HL-60 (cell line): ENCODE data around the gene CACNA1S.

Experiments
- DNase-seq, 2 experiments: peaks; one replicate each; pipeline ENCODE4 v3.0.0-alpha.2; 2010 to 2020; ENCODE audit warnings: low read depth in 1 of 2, low spot score in 1 of 2
- H3K27ac ChIP-seq: fragments of 250-450 bp; sonication (Bioruptor Pico); replicated peaks from 2 replicates; pipeline ENCODE4 v1.5.1; 2020; ENCODE audit warnings: mild to moderate bottlenecking, moderate library complexity
- H3K27me3 ChIP-seq: fragments of 250-450 bp; sonication (Bioruptor Pico); 2 replicates; pipeline ENCODE4 v1.5.1; 2021; ENCODE audit warnings: mild to moderate bottlenecking, moderate library complexity; ENCODE audit not compliant: insufficient read depth, poor library complexity, severe bottlenecking
- H3K4me3 ChIP-seq: replicated peaks from 2 replicates; pipeline ENCODE4 v1.5.1; 2011; ENCODE audit warnings: mild to moderate bottlenecking, control low read depth, low read length; ENCODE audit not compliant: insufficient read depth
- GABPA ChIP-seq: IDR thresholded peaks from 2 replicates; pipeline ENCODE4 v1.6.1; 2012; ENCODE audit warnings: low read depth
- POLR2AphosphoS5 ChIP-seq: IDR thresholded peaks from 2 replicates; pipeline ENCODE4 v1.6.1; 2012; ENCODE audit warnings: low read depth
- SPI1 ChIP-seq: IDR thresholded peaks from 2 replicates; pipeline ENCODE4 v1.6.1; 2012; ENCODE audit warnings: low read depth, mild to moderate bottlenecking, borderline replicate concordance
- long read RNA-seq: library from polyadenylated mRNA; unstranded; transcript quantifications from one replicate; pipeline ENCODE4 v2.0.0, GENCODE V29; 2020
- TF ChIP-seq, protein P1 (sequence below): IDR thresholded peaks from one replicate; pipeline ENCODE4 v1.5.1; 2011; ENCODE audit warnings: low read length, control low read depth, inconsistent platforms; ENCODE audit not compliant: insufficient read depth
- TF ChIP-seq, protein P2 (sequence below): IDR thresholded peaks from 2 replicates; pipeline ENCODE4 v1.6.1; 2012; ENCODE audit warnings: low read depth; ENCODE audit not compliant: insufficient replicate concordance

CACNA1S gene
- long read RNA-seq, result 0 reads

DNA sequence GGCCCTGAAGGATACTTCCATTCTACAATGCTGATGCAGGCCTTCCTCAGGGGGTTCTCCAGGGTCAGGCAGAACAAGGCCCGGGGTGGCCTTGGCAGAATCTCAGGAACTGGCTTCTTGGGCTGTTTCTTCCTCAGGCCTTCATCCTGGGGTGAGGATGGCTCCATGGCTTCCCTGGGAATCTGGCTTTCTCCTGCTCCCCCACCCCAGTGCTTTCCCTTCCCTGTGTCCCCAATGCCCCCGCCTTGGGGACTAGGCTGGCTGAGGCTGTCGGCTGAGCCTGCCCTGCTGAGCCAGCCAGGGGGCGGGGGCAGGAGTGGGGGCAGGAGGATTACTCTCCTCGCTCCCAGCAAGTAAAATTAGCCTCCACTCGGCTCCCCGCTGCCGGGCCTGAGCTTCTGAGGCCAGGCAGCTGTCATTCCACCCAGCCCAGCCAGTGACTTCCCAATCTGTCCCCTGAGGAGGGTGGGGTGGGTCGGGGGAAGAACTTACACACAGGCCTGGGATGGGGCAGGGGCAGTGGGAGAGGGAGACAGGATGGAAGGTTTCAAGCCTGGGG, at the start of gene CACNA1S:
Gene CACNA1S (minus strand): TSS at position 254 of the 559 bp plus-strand sequence. CDS start 87 bp downstream, at position 167.
- Histone ChIP-seq H3K4me3 (no peak within 1 kb of the TSS), H3K27me3 (no peaks in the 10 kb centered on the region), H3K27ac (no peak within 1 kb of the TSS)
- TF ChIP-seq GABPA (no peak), SPI1 (no peak), POLR2AphosphoS5 (no peak)
- TF ChIP-seq, protein P1, sequence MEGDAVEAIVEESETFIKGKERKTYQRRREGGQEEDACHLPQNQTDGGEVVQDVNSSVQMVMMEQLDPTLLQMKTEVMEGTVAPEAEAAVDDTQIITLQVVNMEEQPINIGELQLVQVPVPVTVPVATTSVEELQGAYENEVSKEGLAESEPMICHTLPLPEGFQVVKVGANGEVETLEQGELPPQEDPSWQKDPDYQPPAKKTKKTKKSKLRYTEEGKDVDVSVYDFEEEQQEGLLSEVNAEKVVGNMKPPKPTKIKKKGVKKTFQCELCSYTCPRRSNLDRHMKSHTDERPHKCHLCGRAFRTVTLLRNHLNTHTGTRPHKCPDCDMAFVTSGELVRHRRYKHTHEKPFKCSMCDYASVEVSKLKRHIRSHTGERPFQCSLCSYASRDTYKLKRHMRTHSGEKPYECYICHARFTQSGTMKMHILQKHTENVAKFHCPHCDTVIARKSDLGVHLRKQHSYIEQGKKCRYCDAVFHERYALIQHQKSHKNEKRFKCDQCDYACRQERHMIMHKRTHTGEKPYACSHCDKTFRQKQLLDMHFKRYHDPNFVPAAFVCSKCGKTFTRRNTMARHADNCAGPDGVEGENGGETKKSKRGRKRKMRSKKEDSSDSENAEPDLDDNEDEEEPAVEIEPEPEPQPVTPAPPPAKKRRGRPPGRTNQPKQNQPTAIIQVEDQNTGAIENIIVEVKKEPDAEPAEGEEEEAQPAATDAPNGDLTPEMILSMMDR, result no peak
- TF ChIP-seq, protein P2, sequence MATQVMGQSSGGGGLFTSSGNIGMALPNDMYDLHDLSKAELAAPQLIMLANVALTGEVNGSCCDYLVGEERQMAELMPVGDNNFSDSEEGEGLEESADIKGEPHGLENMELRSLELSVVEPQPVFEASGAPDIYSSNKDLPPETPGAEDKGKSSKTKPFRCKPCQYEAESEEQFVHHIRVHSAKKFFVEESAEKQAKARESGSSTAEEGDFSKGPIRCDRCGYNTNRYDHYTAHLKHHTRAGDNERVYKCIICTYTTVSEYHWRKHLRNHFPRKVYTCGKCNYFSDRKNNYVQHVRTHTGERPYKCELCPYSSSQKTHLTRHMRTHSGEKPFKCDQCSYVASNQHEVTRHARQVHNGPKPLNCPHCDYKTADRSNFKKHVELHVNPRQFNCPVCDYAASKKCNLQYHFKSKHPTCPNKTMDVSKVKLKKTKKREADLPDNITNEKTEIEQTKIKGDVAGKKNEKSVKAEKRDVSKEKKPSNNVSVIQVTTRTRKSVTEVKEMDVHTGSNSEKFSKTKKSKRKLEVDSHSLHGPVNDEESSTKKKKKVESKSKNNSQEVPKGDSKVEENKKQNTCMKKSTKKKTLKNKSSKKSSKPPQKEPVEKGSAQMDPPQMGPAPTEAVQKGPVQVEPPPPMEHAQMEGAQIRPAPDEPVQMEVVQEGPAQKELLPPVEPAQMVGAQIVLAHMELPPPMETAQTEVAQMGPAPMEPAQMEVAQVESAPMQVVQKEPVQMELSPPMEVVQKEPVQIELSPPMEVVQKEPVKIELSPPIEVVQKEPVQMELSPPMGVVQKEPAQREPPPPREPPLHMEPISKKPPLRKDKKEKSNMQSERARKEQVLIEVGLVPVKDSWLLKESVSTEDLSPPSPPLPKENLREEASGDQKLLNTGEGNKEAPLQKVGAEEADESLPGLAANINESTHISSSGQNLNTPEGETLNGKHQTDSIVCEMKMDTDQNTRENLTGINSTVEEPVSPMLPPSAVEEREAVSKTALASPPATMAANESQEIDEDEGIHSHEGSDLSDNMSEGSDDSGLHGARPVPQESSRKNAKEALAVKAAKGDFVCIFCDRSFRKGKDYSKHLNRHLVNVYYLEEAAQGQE, result no peak
- DNase-seq, result no peak

DNA sequence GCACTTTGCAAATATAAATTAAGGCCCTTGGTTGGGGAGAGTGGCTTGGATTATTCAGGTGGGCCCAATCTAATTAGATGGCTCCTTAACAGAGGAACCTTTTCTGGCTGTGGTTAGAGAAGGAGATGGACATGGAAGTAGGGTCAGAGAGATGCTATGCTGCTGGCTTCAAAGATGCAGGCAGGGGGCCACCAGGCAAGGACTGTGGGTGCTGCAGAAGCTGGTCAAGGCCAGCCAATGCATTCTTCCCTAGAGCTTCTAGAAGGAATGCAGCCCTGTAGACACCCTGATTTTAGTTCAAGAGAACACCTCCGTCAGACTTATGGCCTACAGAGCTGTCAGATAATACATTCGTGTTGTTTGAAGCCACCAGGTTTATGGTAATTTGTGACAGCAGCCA, 45.7 kb upstream of the CACNA1S start:
- TF ChIP-seq, protein P1, result no peak
- TF ChIP-seq, protein P2, result no peak
- TF ChIP-seq GABPA (no peak), POLR2AphosphoS5 (no peak), SPI1 (no peak)
- Histone ChIP-seq H3K27me3 (no peaks in the 10 kb centered on the region), H3K27ac (no peak overlapping the region), H3K4me3 (no peak overlapping the region)
- DNase-seq, result no peak

DNA sequence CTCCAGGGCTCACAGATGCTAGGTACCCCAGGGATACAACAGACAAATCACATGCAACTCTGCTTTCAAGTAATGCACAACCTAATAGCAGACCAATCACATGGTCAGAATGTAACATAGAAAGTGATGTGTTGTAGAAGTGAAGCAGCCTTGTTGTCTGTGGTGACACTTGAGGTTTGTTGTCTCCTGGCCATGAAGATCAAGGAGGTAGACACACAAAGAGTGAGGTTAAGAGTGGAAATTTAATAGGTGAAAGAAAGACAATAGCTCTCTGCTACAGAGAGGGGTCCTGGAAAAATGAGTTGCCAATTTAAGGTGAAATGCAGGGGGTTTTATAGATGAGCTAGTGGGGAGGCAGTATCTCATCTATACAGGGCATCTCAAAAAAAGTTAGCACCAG, 44.6 kb upstream of the CACNA1S start:
- Histone ChIP-seq H3K27me3 (no peaks in the 10 kb centered on the region), H3K4me3 (no peak overlapping the region), H3K27ac (no peak overlapping the region)
- no peak for DNase-seq
- TF ChIP-seq, protein P2, result no peak
- TF ChIP-seq, protein P1, result no peak
- TF ChIP-seq GABPA (no peak), SPI1 (no peak), POLR2AphosphoS5 (no peak)
